ENCODE results near the gene SLC38A8. TPM values are rescaled to one million over a fixed set of nuclear protein-coding genes. Genes with fewer than 3 reads are reported as not detected.

SLC38A8 gene
- not detected for total RNA-seq

DNA sequence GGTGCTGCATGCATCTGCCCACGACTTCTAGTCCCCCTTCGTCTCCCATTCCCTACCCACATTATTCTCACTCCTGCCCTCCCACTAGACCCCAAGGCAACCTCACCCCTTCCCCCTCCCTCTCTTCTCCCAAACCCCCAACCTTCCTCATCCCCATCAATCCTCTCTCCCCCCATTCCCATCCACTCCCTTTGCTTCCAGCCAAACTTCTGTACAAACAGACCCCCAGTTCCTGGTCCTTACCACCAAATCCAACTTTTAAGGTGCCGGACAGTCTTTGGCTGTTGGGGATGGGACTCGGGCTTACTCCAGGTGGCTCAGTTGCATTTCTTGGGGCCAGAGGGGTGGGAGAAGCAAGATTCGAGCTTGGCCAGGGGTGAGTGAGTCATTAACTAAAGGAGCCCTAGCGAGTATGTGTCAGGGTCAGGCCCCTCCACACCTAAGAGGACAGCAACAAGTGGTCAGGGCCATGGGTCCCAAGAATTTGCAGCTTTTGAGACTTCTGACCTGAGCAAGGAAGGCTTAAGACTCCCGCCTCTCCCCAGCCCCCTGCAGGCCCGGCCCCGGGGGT lies at the start of gene SLC38A8:
Gene SLC38A8, minus strand, starts transcription at position 488 of the 571 bp plus-strand sequence. CDS start 638 bp downstream, outside the sequence.
- no peak within 1 kb of the TSS for H3K9ac ChIP-seq (ENCODE audit: low read depth in 1 of 3, low read length in 3 of 3)
- peaks cover 11 to 31% (median 18%) of the 10 kb centered on the region in 3 donors for H3K27me3 ChIP-seq (ENCODE audit: control insufficient read depth in 3 of 3, insufficient read depth in 3 of 3, low read length in 3 of 3)
- H3K27ac ChIP-seq (ENCODE audit: low read depth, low read length) = no peak within 1 kb of the TSS
- no peaks in the 10 kb centered on the region for H3K9me3 ChIP-seq (ENCODE audit: control insufficient read depth in 3 of 3, low read length in 3 of 3)
- H3K4me3 ChIP-seq (ENCODE audit: low read length in 3 of 3) = no peak within 1 kb of the TSS
- peaks cover 0 to 2% (median 0%) of the 10 kb centered on the region in 3 donors for H3K36me3 ChIP-seq (ENCODE audit: control insufficient read depth in 3 of 3, insufficient read depth in 3 of 3, low read length in 3 of 3)
- peaks cover 8 to 12% (median 11%) of the 10 kb centered on the region in 3 donors for H3K4me1 ChIP-seq (ENCODE audit: control insufficient read depth in 3 of 3, insufficient read depth in 3 of 3, low read length in 3 of 3)

- no peaks in the 10 kb centered on the region for H3K4me1 ChIP-seq (ENCODE audit: control insufficient read depth in 3 of 3, insufficient read depth in 3 of 3, low read length in 3 of 3)
- no peaks in the 10 kb centered on the region for H3K27me3 ChIP-seq (ENCODE audit: control insufficient read depth in 3 of 3, insufficient read depth in 3 of 3, low read length in 3 of 3)
- no peak overlapping the region for H3K4me3 ChIP-seq (ENCODE audit: low read length in 3 of 3)
- H3K27ac ChIP-seq (ENCODE audit: low read depth, low read length) = no peak overlapping the region
- H3K9me3 ChIP-seq (ENCODE audit: control insufficient read depth in 3 of 3, low read length in 3 of 3) = no peaks in the 10 kb centered on the region
- H3K9ac ChIP-seq (ENCODE audit: low read depth in 1 of 3, low read length in 3 of 3) = no peak overlapping the region
- peaks cover 63 to 89% (median 77%) of the 10 kb centered on the region in 3 donors for H3K36me3 ChIP-seq (ENCODE audit: control insufficient read depth in 3 of 3, insufficient read depth in 3 of 3, low read length in 3 of 3)
Measured at GRCh38 chr16:84091460-84091859, 48.9 kb upstream of the SLC38A8 start.

- H3K9ac ChIP-seq (ENCODE audit: low read depth in 1 of 3, low read length in 3 of 3) = no peak overlapping the region
- H3K36me3 ChIP-seq (ENCODE audit: control insufficient read depth in 3 of 3, insufficient read depth in 3 of 3, low read length in 3 of 3) = peaks cover 65 to 88% (median 79%) of the 10 kb centered on the region in 3 donors
- H3K4me1 ChIP-seq (ENCODE audit: control insufficient read depth in 3 of 3, insufficient read depth in 3 of 3, low read length in 3 of 3) = no peaks in the 10 kb centered on the region
- H3K9me3 ChIP-seq (ENCODE audit: control insufficient read depth in 3 of 3, low read length in 3 of 3) = no peaks in the 10 kb centered on the region
- no peak overlapping the region for H3K4me3 ChIP-seq (ENCODE audit: low read length in 3 of 3)
- H3K27ac ChIP-seq (ENCODE audit: low read depth, low read length) = no peak overlapping the region
- H3K27me3 ChIP-seq (ENCODE audit: control insufficient read depth in 3 of 3, insufficient read depth in 3 of 3, low read length in 3 of 3) = no peaks in the 10 kb centered on the region
Measured at GRCh38 chr16:84090211-84090610, 47.6 kb upstream of the SLC38A8 start.

DNA sequence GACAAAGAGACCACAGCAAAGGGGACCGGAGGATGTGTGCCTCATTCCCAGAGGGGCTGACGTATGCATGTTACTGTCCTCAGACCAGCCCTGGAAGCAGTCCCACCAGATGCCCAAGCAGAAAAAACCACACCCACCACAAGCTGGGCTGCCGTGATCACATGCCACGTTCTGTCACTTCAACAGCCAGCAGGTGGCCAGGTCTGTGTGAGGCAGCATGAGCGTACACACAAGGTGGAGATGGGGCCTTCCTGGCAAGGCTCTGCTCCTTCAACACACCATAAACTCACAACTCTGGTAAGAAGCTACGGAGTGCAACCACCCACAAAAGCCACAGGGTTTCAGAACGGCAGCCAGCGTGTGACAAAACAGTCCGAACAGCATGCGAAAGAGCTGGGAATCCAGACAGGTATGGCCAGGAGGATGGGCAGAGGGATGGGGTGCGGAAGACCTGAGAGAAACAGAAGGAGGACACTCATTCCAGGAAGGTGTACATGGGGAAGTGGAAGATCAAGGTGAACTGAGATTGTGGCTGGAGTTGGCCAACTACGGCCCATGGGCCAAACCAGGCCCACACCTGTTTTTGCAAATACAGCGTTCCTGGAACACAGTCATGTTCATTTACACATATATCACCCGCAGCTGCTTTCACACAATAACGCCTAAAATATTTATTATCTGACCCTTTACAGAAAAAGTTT lies 46.2 kb upstream of the SLC38A8 start:
- H3K36me3 ChIP-seq (ENCODE audit: control insufficient read depth in 3 of 3, insufficient read depth in 3 of 3, low read length in 3 of 3) = peaks cover 61 to 88% (median 85%) of the 10 kb centered on the region in 3 donors
- H3K4me3 ChIP-seq (ENCODE audit: low read length in 3 of 3) = no peak overlapping the region
- H3K9me3 ChIP-seq (ENCODE audit: control insufficient read depth in 3 of 3, low read length in 3 of 3) = no peaks in the 10 kb centered on the region
- no peak overlapping the region for H3K27ac ChIP-seq (ENCODE audit: low read depth, low read length)
- no peak overlapping the region for H3K9ac ChIP-seq (ENCODE audit: low read depth in 1 of 3, low read length in 3 of 3)
- H3K4me1 ChIP-seq (ENCODE audit: control insufficient read depth in 3 of 3, insufficient read depth in 3 of 3, low read length in 3 of 3) = no peaks in the 10 kb centered on the region
- no peaks in the 10 kb centered on the region for H3K27me3 ChIP-seq (ENCODE audit: control insufficient read depth in 3 of 3, insufficient read depth in 3 of 3, low read length in 3 of 3)

DNA sequence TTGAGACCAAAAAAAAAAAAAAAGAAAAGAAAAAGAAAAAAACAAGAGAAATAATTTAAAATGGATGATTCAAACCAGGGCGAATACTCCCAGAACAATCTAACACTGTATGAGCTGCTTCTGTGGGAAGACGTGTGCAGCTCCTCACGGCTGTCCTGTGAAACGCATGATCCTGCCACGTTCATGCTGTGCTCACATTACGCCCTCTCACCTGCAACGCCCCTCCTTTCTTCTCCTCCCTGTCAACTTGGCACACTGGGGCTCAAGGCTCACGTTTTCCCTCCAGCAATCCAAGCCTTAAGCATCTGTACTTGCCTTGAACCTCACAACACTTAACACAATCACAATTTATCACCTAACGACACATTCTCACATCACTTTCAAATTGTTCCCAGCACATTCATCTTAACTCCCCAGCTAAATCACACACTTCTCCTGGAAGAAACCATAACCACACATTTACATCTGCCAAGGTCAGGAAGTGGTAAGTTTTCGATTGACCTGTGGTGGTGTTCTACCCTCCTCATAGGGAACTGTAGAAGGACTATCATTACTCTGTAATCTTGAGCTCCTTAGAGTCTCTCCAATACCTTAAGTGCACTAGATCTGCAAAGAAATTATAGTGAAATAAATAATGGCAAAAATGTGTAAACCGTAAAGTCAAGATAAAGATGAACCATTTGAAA lies 45.0 kb upstream of the SLC38A8 start:
- no peak overlapping the region for H3K27ac ChIP-seq (ENCODE audit: low read depth, low read length)

GRCh38 chr16:84087001-84087400 lies 44.4 kb upstream of the SLC38A8 start:
- Histone ChIP-seq H3K27ac (ENCODE audit: low read depth, low read length) (no peak overlapping the region), H3K27me3 (ENCODE audit: control insufficient read depth in 3 of 3, insufficient read depth in 3 of 3, low read length in 3 of 3) (no peaks in the 10 kb centered on the region), H3K9ac (ENCODE audit: low read depth in 1 of 3, low read length in 3 of 3) (no peak overlapping the region), H3K4me1 (ENCODE audit: control insufficient read depth in 3 of 3, insufficient read depth in 3 of 3, low read length in 3 of 3) (no peaks in the 10 kb centered on the region), H3K9me3 (ENCODE audit: control insufficient read depth in 3 of 3, low read length in 3 of 3) (no peaks in the 10 kb centered on the region), H3K36me3 (ENCODE audit: control insufficient read depth in 3 of 3, insufficient read depth in 3 of 3, low read length in 3 of 3) (peaks cover 61 to 83% (median 80%) of the 10 kb centered on the region in 3 donors), H3K4me3 (ENCODE audit: low read length in 3 of 3) (no peak overlapping the region)

More for the DNA sequence above, 45.0 kb upstream of the SLC38A8 start:
- Histone ChIP-seq H3K4me3 (ENCODE audit: low read length in 3 of 3) (no peak overlapping the region), H3K9me3 (ENCODE audit: control insufficient read depth in 3 of 3, low read length in 3 of 3) (no peaks in the 10 kb centered on the region), H3K36me3 (ENCODE audit: control insufficient read depth in 3 of 3, insufficient read depth in 3 of 3, low read length in 3 of 3) (peaks cover 57 to 83% (median 79%) of the 10 kb centered on the region in 3 donors), H3K9ac (ENCODE audit: low read depth in 1 of 3, low read length in 3 of 3) (no peak overlapping the region), H3K27me3 (ENCODE audit: control insufficient read depth in 3 of 3, insufficient read depth in 3 of 3, low read length in 3 of 3) (no peaks in the 10 kb centered on the region), H3K4me1 (ENCODE audit: control insufficient read depth in 3 of 3, insufficient read depth in 3 of 3, low read length in 3 of 3) (no peaks in the 10 kb centered on the region)

DNA sequence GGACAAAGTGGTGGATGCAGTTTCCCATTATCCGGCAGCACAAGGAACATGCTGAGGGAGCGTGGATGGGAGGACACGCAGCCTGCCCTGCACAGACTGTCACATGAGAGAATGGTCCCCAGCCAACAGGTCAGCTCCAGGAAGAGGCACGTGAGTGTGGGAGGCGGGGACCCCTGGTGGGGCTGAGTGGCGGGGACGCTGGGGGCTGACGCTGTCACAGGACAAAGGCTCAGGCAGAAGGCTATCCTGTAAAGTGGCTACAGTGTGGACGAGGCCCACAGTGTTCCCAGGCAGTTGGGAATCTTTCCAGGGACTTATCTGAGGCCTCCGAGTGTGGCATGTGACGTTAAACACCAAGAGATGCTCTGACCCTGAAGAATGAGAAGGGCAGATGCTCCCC lies 43.7 kb upstream of the SLC38A8 start:
- Histone ChIP-seq H3K27ac (ENCODE audit: low read depth, low read length) (no peak overlapping the region), H3K27me3 (ENCODE audit: control insufficient read depth in 3 of 3, insufficient read depth in 3 of 3, low read length in 3 of 3) (no peaks in the 10 kb centered on the region), H3K9me3 (ENCODE audit: control insufficient read depth in 3 of 3, low read length in 3 of 3) (no peaks in the 10 kb centered on the region), H3K36me3 (ENCODE audit: control insufficient read depth in 3 of 3, insufficient read depth in 3 of 3, low read length in 3 of 3) (peaks cover 63 to 83% (median 80%) of the 10 kb centered on the region in 3 donors), H3K4me1 (ENCODE audit: control insufficient read depth in 3 of 3, insufficient read depth in 3 of 3, low read length in 3 of 3) (no peaks in the 10 kb centered on the region), H3K9ac (ENCODE audit: low read depth in 1 of 3, low read length in 3 of 3) (no peak overlapping the region), H3K4me3 (ENCODE audit: low read length in 3 of 3) (no peak overlapping the region)

GRCh38 chr16:84085773-84086172 lies 43.2 kb upstream of the SLC38A8 start:
- Histone ChIP-seq H3K4me3 (ENCODE audit: low read length in 3 of 3) (no peak overlapping the region), H3K36me3 (ENCODE audit: control insufficient read depth in 3 of 3, insufficient read depth in 3 of 3, low read length in 3 of 3) (peaks cover 64 to 83% (median 82%) of the 10 kb centered on the region in 3 donors), H3K27me3 (ENCODE audit: control insufficient read depth in 3 of 3, insufficient read depth in 3 of 3, low read length in 3 of 3) (no peaks in the 10 kb centered on the region), H3K4me1 (ENCODE audit: control insufficient read depth in 3 of 3, insufficient read depth in 3 of 3, low read length in 3 of 3) (no peaks in the 10 kb centered on the region), H3K9me3 (ENCODE audit: control insufficient read depth in 3 of 3, low read length in 3 of 3) (no peaks in the 10 kb centered on the region), H3K9ac (ENCODE audit: low read depth in 1 of 3, low read length in 3 of 3) (no peak overlapping the region), H3K27ac (ENCODE audit: low read depth, low read length) (no peak overlapping the region)

DNA sequence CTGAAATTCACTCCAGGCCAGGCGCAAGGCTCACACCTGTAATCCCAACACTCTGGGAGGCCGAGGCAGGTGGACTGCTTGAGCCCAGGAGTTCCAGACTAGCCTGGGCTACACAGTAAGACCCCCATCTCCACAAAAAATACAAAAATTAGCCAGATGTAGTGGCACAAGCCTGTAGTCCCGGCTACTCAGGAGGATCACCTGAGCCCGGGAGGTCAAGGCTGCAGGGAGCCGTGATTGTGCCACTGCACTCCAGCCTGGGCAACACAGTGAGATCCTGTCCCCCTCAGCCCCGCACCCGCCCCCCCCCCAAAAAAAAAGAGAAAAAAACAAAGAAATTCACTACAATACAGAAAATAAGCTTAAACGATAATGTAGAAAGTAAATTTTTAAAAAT lies 42.7 kb upstream of the SLC38A8 start:
- peaks cover 4 to 5% (median 5%) of the 10 kb centered on the region in 3 donors for H3K4me1 ChIP-seq (ENCODE audit: control insufficient read depth in 3 of 3, insufficient read depth in 3 of 3, low read length in 3 of 3)
- no peak overlapping the region for H3K4me3 ChIP-seq (ENCODE audit: low read length in 3 of 3)
- H3K27ac ChIP-seq (ENCODE audit: low read depth, low read length) = no peak overlapping the region
- no peaks in the 10 kb centered on the region for H3K27me3 ChIP-seq (ENCODE audit: control insufficient read depth in 3 of 3, insufficient read depth in 3 of 3, low read length in 3 of 3)
- H3K9ac ChIP-seq (ENCODE audit: low read depth in 1 of 3, low read length in 3 of 3) = no peak overlapping the region
- no peaks in the 10 kb centered on the region for H3K9me3 ChIP-seq (ENCODE audit: control insufficient read depth in 3 of 3, low read length in 3 of 3)
- peaks cover 68 to 84% (median 83%) of the 10 kb centered on the region in 3 donors for H3K36me3 ChIP-seq (ENCODE audit: control insufficient read depth in 3 of 3, insufficient read depth in 3 of 3, low read length in 3 of 3)

Data from skeletal muscle tissue (tissue), 4 donors.